Activated CD4-positive, alpha-beta T cell treated with anti-CD3 and anti-CD28 coated beads, Interleukin-2, amount 50 U/mL, for 4 hours (primary cell): Measurements from ENCODE around the gene NUP153.

Source experiments
- DNase-seq, 2 experiments: peaks; one replicate each; pipeline ENCODE4 v3.0.0-alpha.2; 2020

NUP153 gene

GRCh38 chr6:17656092-17656491 is 50.6 kb downstream of the NUP153 start:
- DNase-seq, result no peak

GRCh38 chr6:17653198-17653882 is 53.4 kb downstream of the NUP153 start:
- DNase-seq, result no peak

GRCh38 chr6:17650656-17651309 is 55.9 kb downstream of the NUP153 start:
- no peak for DNase-seq

- DNase-seq, result no peak
Measured at GRCh38 chr6:17648745-17649144, 58.0 kb downstream of the NUP153 start.

- no peak for DNase-seq
Measured at GRCh38 chr6:17640477-17640917, 66.2 kb downstream of the NUP153 start.

- no peak for DNase-seq
Measured at GRCh38 chr6:17638212-17638715, 68.5 kb downstream of the NUP153 start.

- DNase-seq, result no peak
Measured at GRCh38 chr6:17635568-17635967, 71.2 kb downstream of the NUP153 start.

- no peak for DNase-seq
Measured at GRCh38 chr6:17633465-17634188, 73.1 kb downstream of the NUP153 start.

GRCh38 chr6:17632934-17633333 is 73.8 kb downstream of the NUP153 start:
- DNase-seq, result no peak

GRCh38 chr6:17630511-17631073 is 76.1 kb downstream of the NUP153 start:
- DNase-seq, result no peak

- DNase-seq, result no peak
Measured at GRCh38 chr6:17629824-17630510, 76.8 kb downstream of the NUP153 start.

- DNase-seq, result no peak
Measured at GRCh38 chr6:17628873-17629272, 77.9 kb downstream of the NUP153 start.

GRCh38 chr6:17624396-17624795 is 82.3 kb downstream of the NUP153 start:
- DNase-seq, result no peak

GRCh38 chr6:17622144-17622543 is 84.6 kb downstream of the NUP153 start:
- DNase-seq, result no peak

- no peak for DNase-seq
Measured at GRCh38 chr6:17621003-17621402, 85.7 kb downstream of the NUP153 start.

- no peak for DNase-seq
Measured at GRCh38 chr6:17615794-17616193, 90.9 kb downstream of the NUP153 start.

- DNase-seq, result no peak
Measured at GRCh38 chr6:17612048-17612447, 94.7 kb downstream of the NUP153 start.

GRCh38 chr6:17610835-17611234 is 95.9 kb downstream of the NUP153 start:
- no peak for DNase-seq

- DNase-seq, result no peak
Measured at GRCh38 chr6:17606606-17607005, 100.1 kb downstream of the NUP153 start.

GRCh38 chr6:17602888-17603287 is 103.8 kb downstream of the NUP153 start:
- DNase-seq, result no peak

GRCh38 chr6:17601386-17601703 is 105.4 kb downstream of the NUP153 start:
- DNase-seq, result no peak

- DNase-seq, result peak; percentile 19 to 24
Measured at GRCh38 chr6:17600527-17601385, 106.0 kb downstream of the NUP153 start.
